ENCODE results near the gene MTHFD1. TPM values are rescaled to one million over a fixed set of nuclear protein-coding genes. Genes with fewer than 3 reads are reported as not detected.

The MTHFD1 gene
- total and polyA plus RNA-seq, 9 of the 15 experiments (the other 6 are each of a cell fraction or from before 2014, with no cell fraction given), result 66.7 to 158 (median 90.9) TPM

GRCh38 chr14:64388533-64389285 lies 556 bp downstream of the MTHFD1 start (continued):
- no peak for TF ChIP-seq TSHZ1 (CRISPR knock-in tag; IDR thresholded peaks at IDR 0.05)
- no peak for TF ChIP-seq NFYB (IDR thresholded peaks at IDR 0.05; ENCODE audit: extremely low read depth, insufficient read length)
- no peak for TF ChIP-seq HBP1 (CRISPR knock-in tag; IDR thresholded peaks at IDR 0.05)
- no peak for TF ChIP-seq ZC3H11A (IDR thresholded peaks at IDR 0.05; ENCODE audit: low read depth, low read length)
- no peak for TF ChIP-seq ZNF143 (CRISPR knock-in tag; IDR thresholded peaks at IDR 0.05)
- no peak for TF ChIP-seq ZBTB2 (IDR thresholded peaks at IDR 0.05)
- no peak for TF ChIP-seq SUPT5H (IDR thresholded peaks at IDR 0.05)
- TF ChIP-seq FOXK2 (conservative IDR thresholded peaks at IDR 0.05 in 1 of 2, IDR thresholded peaks at IDR 0.05 in 1 of 2; ENCODE audit: low read depth in 2 of 2), result no peak
- TF ChIP-seq SOX6 (IDR thresholded peaks at IDR 0.05), result no peak
- no peak for TF ChIP-seq EHMT2 (IDR thresholded peaks at IDR 0.05)
- TF ChIP-seq BRF2 (IDR thresholded peaks at IDR 0.05; ENCODE audit: borderline replicate concordance, insufficient read depth, insufficient read length), result no peak
- TF ChIP-seq ZNF668 (CRISPR knock-in tag; IDR thresholded peaks at IDR 0.05), result no peak
- TF ChIP-seq SFPQ (IDR thresholded peaks at IDR 0.05; ENCODE audit: low read depth, low read length), result no peak
- TF ChIP-seq ZNF146 (CRISPR knock-in tag; IDR thresholded peaks at IDR 0.05; ENCODE audit: unreplicated experiment), result no peak
- no peak for TF ChIP-seq ATF6 (CRISPR knock-in tag; IDR thresholded peaks at IDR 0.05)
- no peak for TF ChIP-seq BDP1 (IDR thresholded peaks at IDR 0.05; ENCODE audit: insufficient read depth, insufficient read length)
